Fibroblast of lung (primary cell): ENCODE data around the gene PRKCSH.

Source experiments
- EZH2 ChIP-seq: IDR thresholded peaks from 2 replicates; pipeline ENCODE4 v1.5.1; 2012; ENCODE audit warnings: low read length, control low read depth, mild to moderate bottlenecking; ENCODE audit errors: missing control alignments
- TF ChIP-seq, protein P1 (sequence below), 2 donors: IDR thresholded peaks in 1 of 2; conservative IDR thresholded peaks in 1 of 2; 1 replicate in 1 of 2; 2 replicates in 1 of 2; pipeline ENCODE4 v1.5.1; 2011 to 2012; ENCODE audit warnings: low read length in 2 of 2, control low read depth in 1 of 2, inconsistent platforms in 1 of 2, low read depth in 1 of 2, mild to moderate bottlenecking in 1 of 2

- TF ChIP-seq, protein P1, sequence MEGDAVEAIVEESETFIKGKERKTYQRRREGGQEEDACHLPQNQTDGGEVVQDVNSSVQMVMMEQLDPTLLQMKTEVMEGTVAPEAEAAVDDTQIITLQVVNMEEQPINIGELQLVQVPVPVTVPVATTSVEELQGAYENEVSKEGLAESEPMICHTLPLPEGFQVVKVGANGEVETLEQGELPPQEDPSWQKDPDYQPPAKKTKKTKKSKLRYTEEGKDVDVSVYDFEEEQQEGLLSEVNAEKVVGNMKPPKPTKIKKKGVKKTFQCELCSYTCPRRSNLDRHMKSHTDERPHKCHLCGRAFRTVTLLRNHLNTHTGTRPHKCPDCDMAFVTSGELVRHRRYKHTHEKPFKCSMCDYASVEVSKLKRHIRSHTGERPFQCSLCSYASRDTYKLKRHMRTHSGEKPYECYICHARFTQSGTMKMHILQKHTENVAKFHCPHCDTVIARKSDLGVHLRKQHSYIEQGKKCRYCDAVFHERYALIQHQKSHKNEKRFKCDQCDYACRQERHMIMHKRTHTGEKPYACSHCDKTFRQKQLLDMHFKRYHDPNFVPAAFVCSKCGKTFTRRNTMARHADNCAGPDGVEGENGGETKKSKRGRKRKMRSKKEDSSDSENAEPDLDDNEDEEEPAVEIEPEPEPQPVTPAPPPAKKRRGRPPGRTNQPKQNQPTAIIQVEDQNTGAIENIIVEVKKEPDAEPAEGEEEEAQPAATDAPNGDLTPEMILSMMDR (conservative IDR thresholded peaks at IDR 0.05 in 1 of 2, IDR thresholded peaks at IDR 0.05 in 1 of 2; ENCODE audit: low read depth in 1 of 2, low read length in 2 of 2), result no peak
- no peak for TF ChIP-seq EZH2
Observed at GRCh38 chr19:11400798-11401197, 34.6 kb upstream of the PRKCSH start.
